Measurements from ENCODE around the gene TREM1. TPM values are rescaled to one million over a fixed set of nuclear protein-coding genes. Genes with fewer than 3 reads are reported as not detected.

Gene TREM1
- total and polyA plus RNA-seq, 12 donors: 0.37 to 3.8 (median 0.96) TPM; not detected in 3

DNA sequence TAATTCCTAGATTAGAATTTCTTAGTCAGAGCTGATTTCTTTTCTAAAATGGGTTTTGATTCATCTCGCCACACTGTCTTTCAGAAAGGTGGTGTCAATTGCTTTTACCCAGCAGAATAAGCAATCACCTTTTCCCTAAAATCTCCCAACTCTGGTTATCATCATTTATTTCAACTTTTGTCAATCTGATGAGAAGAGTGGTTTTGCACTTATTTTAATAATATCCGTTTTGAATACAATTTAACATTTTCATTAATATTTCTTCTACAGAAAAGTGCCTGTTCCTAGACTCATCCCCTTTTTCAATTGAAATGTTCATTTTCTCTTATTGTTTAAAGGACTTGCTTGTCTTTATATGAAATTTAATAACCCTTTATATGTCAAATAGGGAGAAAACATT lies 40.7 kb upstream of the TREM1 start:
- DNase-seq: no peak
- no peak for TF ChIP-seq POLR2A (IDR thresholded peaks at IDR 0.05)
- TF ChIP-seq CTCF (IDR thresholded peaks at IDR 0.05): no peak
- H3K4me1 ChIP-seq (replicated peaks in 1 of 2): no peaks in the 10 kb centered on the region
- WGBS, 4 donors: 70 to 81% (median 73%) methylated on average over 2 of the region's 2 CpGs
- intact Hi-C loops (cut with DNase I): no loop called here
- H3K9me3 ChIP-seq (replicated peaks in 1 of 3): no peaks in the 10 kb centered on the region
- H3K27ac ChIP-seq: no peak overlapping the region
- H3K36me3 ChIP-seq (replicated peaks in 1 of 2): no peaks in the 10 kb centered on the region
- H3K4me3 ChIP-seq: no peak overlapping the region
- peaks cover 21% of the 10 kb centered on the region for H3K27me3 ChIP-seq

GRCh38 chr6:41326092-41326491 lies 39.6 kb upstream of the TREM1 start:
- H3K4me1 ChIP-seq (replicated peaks in 1 of 2): no peaks in the 10 kb centered on the region
- peaks cover 21% of the 10 kb centered on the region for H3K27me3 ChIP-seq
- TF ChIP-seq POLR2A (IDR thresholded peaks at IDR 0.05) (no peak), CTCF (IDR thresholded peaks at IDR 0.05) (no peak)
- no peak overlapping the region for H3K4me3 ChIP-seq
- no peak for DNase-seq
- no peak overlapping the region for H3K27ac ChIP-seq
- no peaks in the 10 kb centered on the region for H3K9me3 ChIP-seq (replicated peaks in 1 of 3)
- H3K36me3 ChIP-seq (replicated peaks in 1 of 2): no peaks in the 10 kb centered on the region
- 68 to 75% (median 71%) methylated on average over 9 of the region's 9 CpGs for WGBS, 4 donors
- intact Hi-C loops (cut with DNase I): no loop called here

DNA sequence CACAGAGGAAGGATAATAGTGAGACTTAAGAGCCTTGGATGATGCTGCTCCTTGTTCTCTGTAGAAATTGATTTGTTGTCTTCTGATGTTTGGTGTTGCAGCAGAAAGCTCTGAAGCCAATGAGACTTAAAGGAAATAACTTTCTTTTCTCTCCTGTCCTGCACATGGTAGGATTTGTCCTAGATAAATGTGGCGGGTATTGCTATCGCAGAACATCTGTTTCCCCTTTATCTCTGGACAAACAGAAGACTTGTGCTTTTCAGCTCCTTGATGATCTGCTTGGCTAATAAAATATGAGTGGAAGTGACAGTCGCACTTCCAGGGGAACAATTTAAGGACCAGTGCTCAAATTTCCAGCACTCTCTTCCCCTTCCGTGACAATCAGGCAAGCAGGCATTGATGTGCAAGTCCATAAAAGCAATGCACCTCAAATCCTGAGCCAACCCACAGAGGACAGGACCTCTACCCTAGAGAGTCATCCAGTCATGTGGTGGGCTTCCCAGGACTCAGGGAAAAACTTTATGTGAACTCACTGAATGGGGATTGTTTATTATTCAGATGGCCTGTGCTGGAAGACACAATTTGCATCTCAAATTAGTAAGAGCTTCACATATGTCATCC lies 39.1 kb upstream of the TREM1 start:
- Histone ChIP-seq H3K4me3 (no peak overlapping the region), H3K36me3 (replicated peaks in 1 of 2) (no peaks in the 10 kb centered on the region), H3K27ac (no peak overlapping the region), H3K27me3 (peaks cover 21% of the 10 kb centered on the region), H3K9me3 (replicated peaks in 1 of 3) (no peaks in the 10 kb centered on the region), H3K4me1 (replicated peaks in 1 of 2) (no peaks in the 10 kb centered on the region)
- WGBS, 4 donors: 60 to 67% (median 62%) methylated on average over 4 of the region's 4 CpGs
- DNase-seq: no peak
- TF ChIP-seq POLR2A (IDR thresholded peaks at IDR 0.05) (no peak), CTCF (IDR thresholded peaks at IDR 0.05) (no peak)
- intact Hi-C loops (cut with DNase I): no loop called here

- WGBS, 4 donors: 80 to 90% (median 85%) methylated on average over 4 of the region's 4 CpGs
- intact Hi-C loops (cut with DNase I): no loop called here
- H3K27me3 ChIP-seq: peaks cover 23% of the 10 kb centered on the region
Measured at GRCh38 chr6:41321183-41321582, 34.7 kb upstream of the TREM1 start.

More at GRCh38 chr6:41321183-41321582, 34.7 kb upstream of the TREM1 start:
- Histone ChIP-seq H3K27ac (no peak overlapping the region), H3K9me3 (replicated peaks in 1 of 3) (no peaks in the 10 kb centered on the region), H3K36me3 (replicated peaks in 1 of 2) (no peaks in the 10 kb centered on the region), H3K4me3 (no peak overlapping the region), H3K4me1 (replicated peaks in 1 of 2) (peaks cover 0 to 5% of the 10 kb centered on the region in 2 donors)
- TF ChIP-seq CTCF (IDR thresholded peaks at IDR 0.05): no peak
- TF ChIP-seq POLR2A (IDR thresholded peaks at IDR 0.05): no peak
- no peak for DNase-seq
